Measurements from ENCODE around the gene ACTR3C.
"Not testable (repeated sequence)": the region's sequence is repeated elsewhere in the genome, so short reads cannot be mapped to it uniquely, and the experiment has no call there.

Gene ACTR3C

GRCh38 chr7:150321788-150322113, 1.6 kb downstream of the ACTR3C start:
- no peak for DNase-seq (ENCODE audit: low spot score)
- no peak for TF ChIP-seq CTCF (IDR thresholded peaks at IDR 0.05; ENCODE audit: extremely low read depth, insufficient read depth, missing control alignments)
- in situ Hi-C loops (cut with MboI; ENCODE audit: low pct_unique_long_range_greater_than_20kb, low sequenced_read_pairs, unreplicated experiment): no loop called here

GRCh38 chr7:150317748-150318444, 5.4 kb downstream of the ACTR3C start:
- TF ChIP-seq CTCF (IDR thresholded peaks at IDR 0.05; ENCODE audit: extremely low read depth, insufficient read depth, missing control alignments): no peak
- in situ Hi-C loops (cut with MboI; ENCODE audit: low pct_unique_long_range_greater_than_20kb, low sequenced_read_pairs, unreplicated experiment): no loop called here
- DNase-seq (ENCODE audit: low spot score): no peak

- DNase-seq (ENCODE audit: low spot score); in situ Hi-C loops (cut with MboI; ENCODE audit: low pct_unique_long_range_greater_than_20kb, low sequenced_read_pairs, unreplicated experiment): not testable (repeated sequence)
Measured at GRCh38 chr7:150316987-150317386, 6.4 kb downstream of the ACTR3C start.

GRCh38 chr7:150314639-150315239, 8.6 kb downstream of the ACTR3C start:
- no peak for TF ChIP-seq CTCF (IDR thresholded peaks at IDR 0.05; ENCODE audit: extremely low read depth, insufficient read depth, missing control alignments)
- in situ Hi-C loops (cut with MboI; ENCODE audit: low pct_unique_long_range_greater_than_20kb, low sequenced_read_pairs, unreplicated experiment): no loop called here

GRCh38 chr7:150313870-150314269, 9.5 kb downstream of the ACTR3C start:
- DNase-seq (ENCODE audit: low spot score): no peak
- no peak for TF ChIP-seq CTCF (IDR thresholded peaks at IDR 0.05; ENCODE audit: extremely low read depth, insufficient read depth, missing control alignments)
- in situ Hi-C loops (cut with MboI; ENCODE audit: low pct_unique_long_range_greater_than_20kb, low sequenced_read_pairs, unreplicated experiment): no loop called here

More at GRCh38 chr7:150314639-150315239, 8.6 kb downstream of the ACTR3C start:
- no peak for DNase-seq (ENCODE audit: low spot score)

- in situ Hi-C loops (cut with MboI; ENCODE audit: low pct_unique_long_range_greater_than_20kb, low sequenced_read_pairs, unreplicated experiment): no loop called here
- no peak for TF ChIP-seq CTCF (IDR thresholded peaks at IDR 0.05; ENCODE audit: extremely low read depth, insufficient read depth, missing control alignments)
- no peak for DNase-seq (ENCODE audit: low spot score)
Measured at GRCh38 chr7:150313367-150313809, 10.0 kb downstream of the ACTR3C start.

- in situ Hi-C loops (cut with MboI; ENCODE audit: low pct_unique_long_range_greater_than_20kb, low sequenced_read_pairs, unreplicated experiment); DNase-seq (ENCODE audit: low spot score): not testable (repeated sequence)
Measured at GRCh38 chr7:150312649-150313366, 10.5 kb downstream of the ACTR3C start.

Measured in GM13977 (cell line).